Heart left ventricle (tissue), 16 donors: ENCODE results near the gene GALK1. TPM values are rescaled to one million over a fixed set of nuclear protein-coding genes. Genes with fewer than 3 reads are reported as not detected.

ENCODE experiments used
- ATAC-seq, 4 donors: fragments of 200-7000 bp; cut with Tn5 transposase; one replicate each; pipeline ENCODE4 v1.9.1; 2020 to 2022; ENCODE audit warnings: moderate library complexity in 4 of 4, mild to moderate bottlenecking in 3 of 4, moderate number of reproducible peaks in 1 of 4
- DNase-seq, 5 donors: peaks; one replicate each; pipeline ENCODE4 v3.0.0-alpha.2; 2020
- H3K27ac ChIP-seq, 12 donors: fragments of 200-600 bp; sonication (generic) in 4 of 12; one replicate each; pipeline versions ENCODE4 v1.5.0 to v1.8.0; 2016 to 2022; ENCODE audit warnings: mild to moderate bottlenecking in 2 of 12
- H3K27me3 ChIP-seq, 9 donors: fragments of 200-600 bp; sonication (generic) in 2 of 9; one replicate each; pipeline versions ENCODE4 v1.5.1 to v1.8.0; 2016 to 2022; ENCODE audit warnings: mild to moderate bottlenecking in 3 of 9
- H3K36me3 ChIP-seq, 9 donors: fragments of 200-600 bp; sonication (generic) in 2 of 9; one replicate each; pipeline versions ENCODE4 v1.5.0 to v1.8.0; 2018 to 2022; ENCODE audit warnings: mild to moderate bottlenecking in 2 of 9
- H3K4me1 ChIP-seq, 12 donors: fragments of 200-600 bp; sonication (generic) in 4 of 12; one replicate each; pipeline versions ENCODE4 v1.5.0 to v1.8.0; 2016 to 2022; ENCODE audit warnings: mild to moderate bottlenecking in 3 of 12
- H3K4me3 ChIP-seq, 12 donors: fragments of 200-600 bp; sonication (generic) in 4 of 12; one replicate each; pipeline versions ENCODE4 v1.5.0 to v1.8.0; 2017 to 2022; ENCODE audit warnings: mild to moderate bottlenecking in 9 of 12, moderate library complexity in 4 of 12
- H3K9me3 ChIP-seq, 12 donors: fragments of 200-600 bp; sonication (generic) in 4 of 12; one replicate each; pipeline versions ENCODE4 v1.5.0 to v1.8.0; 2016 to 2022; ENCODE audit warnings: mild to moderate bottlenecking in 1 of 12
- CTCF ChIP-seq, 12 donors: fragments of 200-600 bp; sonication (generic) in 4 of 12; IDR thresholded peaks; one replicate each; pipeline versions ENCODE4 v1.5.0 to v1.8.0; 2018 to 2022; ENCODE audit warnings: antibody characterized with exemption in 12 of 12, mild to moderate bottlenecking in 5 of 12
- POLR2A ChIP-seq, 2 donors: fragments of 450-650 bp; IDR thresholded peaks; one replicate each; pipeline ENCODE4 v1.6.1; 2017; ENCODE audit warnings: antibody characterized with exemption in 2 of 2, mild to moderate bottlenecking in 2 of 2, moderate library complexity in 2 of 2
- WGBS, 4 donors: extraction: QIAGEN DNeasy Blood & Tissue Kit in 2 of 4; methylation state at CpG; one replicate each; pipeline versions ENCODE4 v1.1.5 to v1.1.7; 2013 to 2018; 5-methylcytosine and 5-hydroxymethylcytosine counted together
- intact Hi-C, 10 donors: fragments of 100-400 bp; cut with DNase I; formaldehyde crosslinking; loops; one replicate each; pipeline versions ENCODE4 v1.11.1 to v1.14.2; 2022
- polyA plus RNA-seq, 2 donors: library from polyadenylated mRNA; stranded (reverse); fragments of 200-250 nt; gene quantifications; one replicate each; pipeline ENCODE4 v1.2.3, GENCODE V29; 2013
- total RNA-seq, 9 donors: library from RNA; depleted of rRNA in 2 of 9; stranded (reverse); fragments of >200 nt in 2 of 9; fragmentation: NEBNext Ultra II Directional in 3 of 9; extraction: Animal tissue kit (Norgen Biotek cat#: 25700) in 3 of 9; gene quantifications; one replicate each; pipeline versions ENCODE4 v1.1.0 to v1.2.4, GENCODE V29; 2016 to 2023
- donor health status: ischemic (EF 13 %, LVEDD 7.1; RV severe dilation, severe dysfunction).
- donor health status: healthy with polysubstance abuse.
- donor health status: DM: no; HTN: yes; CAD: no.
- donor health status: DM: no; HTN: no; CAD: no.
- donor health status: ischemic (EF 25% LVEDD 6.9; RV normal size, moderate dysfunction).
- donor health status: ischemic (EF 25% LVEDD 5.7; RV mildly dilated, moderate dysfunction).
- donor health status: healthy.
- donor health status: DM: yes; HTN: yes; CAD: no.
- donor health status: ischemic (EF 35%, LVEDD 5.7; RV mildly dilated, moderate dysfunction).
- donor health status: nonischemic (EF 11% LVEDD 7.7; RV severe dilation, severe dysfunction).
- donor health status: DM: yes; HTN: yes; CAD: no.
- donor health status: PGD.
- donor health status: ischemic (EF 29% LVEDD 5.4; RV normal size, mild dysfunction).
- donor health status: nonischemic (EF 23%, LVEDD 6.1; RV moderate dilation, normal function).

The GALK1 gene
- total and polyA plus RNA-seq, 11 donors = 9.6 to 31.2 (median 20.1) TPM

- ATAC-seq (peak in 3 of 4 donors; percentile 50 to 76 (median 57)), DNase-seq (peak; percentile 69 to 90 (median 80))
- H3K4me3 ChIP-seq = peak overlapping the region; percentile 7 to 61 (median 48)
- intact Hi-C loops = loop anchor here in 2 of 10 donors (10.0 kb wide), 1 partner anchor 329 kb away; no protein-coding TSS in a partner anchor
- H3K27ac ChIP-seq = peak overlapping the region in 7 of 12 donors; percentile 35 to 72 (median 49)
- peaks cover 0 to 30% (median 7%) of the 10 kb centered on the region in 9 donors for H3K36me3 ChIP-seq
- H3K27me3 ChIP-seq = no peaks in the 10 kb centered on the region
- peak; percentile 39 to 82 (median 64) for TF ChIP-seq CTCF (IDR thresholded peaks at IDR 0.05)
- TF ChIP-seq POLR2A (IDR thresholded peaks at IDR 0.05) = peak in 1 of 2 donors; percentile 37
- H3K9me3 ChIP-seq = no peaks in the 10 kb centered on the region
- WGBS, 4 donors = 7 to 53% (median 20%) methylated on average over 5 to 76 of the region's 76 CpGs
- H3K4me1 ChIP-seq = peaks cover 0 to 34% (median 15%) of the 10 kb centered on the region in 12 donors
These were observed 11.2 kb downstream of the GALK1 start for GRCh38 chr17:75753514-75754377.

GRCh38 chr17:75752802-75753513, 12.0 kb downstream of the GALK1 start:
- H3K27me3 ChIP-seq = no peaks in the 10 kb centered on the region
- TF ChIP-seq POLR2A (IDR thresholded peaks at IDR 0.05) (no peak), CTCF (IDR thresholded peaks at IDR 0.05) (no peak)
- H3K9me3 ChIP-seq = no peaks in the 10 kb centered on the region
- no peak for ATAC-seq
- peak overlapping the region; percentile 7 to 61 (median 48) for H3K4me3 ChIP-seq
- peaks cover 0 to 35% (median 15%) of the 10 kb centered on the region in 12 donors for H3K4me1 ChIP-seq
- no peak for DNase-seq
- peaks cover 0 to 23% (median 4%) of the 10 kb centered on the region in 9 donors for H3K36me3 ChIP-seq
- WGBS, 4 donors = 71 to 83% (median 76%) methylated on average over 18 to 19 of the region's 19 CpGs
- intact Hi-C loops = loop anchor here in 2 of 10 donors (10.0 kb wide), 1 partner anchor 328 kb away; no protein-coding TSS in a partner anchor
- H3K27ac ChIP-seq = peak overlapping the region in 2 of 12 donors; percentile 53 to 66

DNA sequence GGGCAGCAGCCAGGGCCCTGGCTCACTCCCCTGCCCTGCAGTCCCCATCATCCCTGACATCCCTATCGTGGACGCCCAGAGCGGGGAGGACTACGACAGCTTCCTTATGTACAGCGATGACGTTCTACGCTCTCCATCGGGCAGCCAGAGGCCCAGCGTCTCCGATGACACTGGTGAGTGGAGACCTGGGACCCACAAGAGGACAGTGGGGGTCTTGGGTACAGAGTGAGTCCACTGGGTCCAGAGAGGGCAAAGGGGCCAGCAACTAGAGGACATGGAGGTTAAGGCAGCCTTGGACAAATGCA, 12.6 kb downstream of the GALK1 start:
- no peak overlapping the region for H3K27ac ChIP-seq
- intact Hi-C loops = loop anchor here in 2 of 10 donors (10.0 kb wide), 1 partner anchor 328 kb away; no protein-coding TSS in a partner anchor
- no peak overlapping the region for H3K4me3 ChIP-seq
- H3K4me1 ChIP-seq = peaks cover 0 to 41% (median 20%) of the 10 kb centered on the region in 12 donors
- H3K36me3 ChIP-seq = peaks cover 0 to 19% (median under 1%) of the 10 kb centered on the region in 9 donors
- H3K27me3 ChIP-seq = no peaks in the 10 kb centered on the region
- TF ChIP-seq CTCF (IDR thresholded peaks at IDR 0.05) (no peak), POLR2A (IDR thresholded peaks at IDR 0.05) (no peak)
- WGBS, 4 donors = 87 to 97% (median 92%) methylated on average over 10 of the region's 10 CpGs
- H3K9me3 ChIP-seq = no peaks in the 10 kb centered on the region
- DNase-seq = no peak
- no peak for ATAC-seq
